GM12873 (cell line): ENCODE measurements around the gene PLK5.

Source experiments
- TF ChIP-seq, protein P1 (sequence below): IDR thresholded peaks from 2 replicates; pipeline ENCODE4 v1.5.1; 2012; ENCODE audit warnings: low read depth, mild to moderate bottlenecking, moderate library complexity, low read length, control low read depth; ENCODE audit not compliant: insufficient read depth; ENCODE audit errors: missing control alignments

Gene PLK5

DNA sequence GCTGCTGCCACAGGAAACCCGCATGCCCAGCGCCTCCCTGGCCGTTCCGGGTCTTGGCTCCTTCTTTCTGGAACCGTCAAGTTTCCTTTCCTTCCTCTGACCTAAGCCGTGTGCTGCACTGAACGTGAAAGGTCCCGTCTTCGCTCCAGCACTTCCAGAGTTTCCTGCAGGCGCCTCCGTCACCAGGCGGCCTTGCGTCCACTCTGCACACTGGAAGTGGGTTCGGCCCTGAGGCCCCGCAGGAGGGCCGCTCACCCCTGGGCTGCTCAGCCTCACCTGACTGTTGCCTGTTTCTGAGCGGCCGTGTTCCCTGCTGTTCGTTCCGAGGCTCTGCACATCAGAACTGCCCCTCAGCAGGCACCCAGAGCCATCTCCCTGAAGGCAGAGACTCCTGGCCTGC, 56.5 kb downstream of the PLK5 start:
- TF ChIP-seq, protein P1, sequence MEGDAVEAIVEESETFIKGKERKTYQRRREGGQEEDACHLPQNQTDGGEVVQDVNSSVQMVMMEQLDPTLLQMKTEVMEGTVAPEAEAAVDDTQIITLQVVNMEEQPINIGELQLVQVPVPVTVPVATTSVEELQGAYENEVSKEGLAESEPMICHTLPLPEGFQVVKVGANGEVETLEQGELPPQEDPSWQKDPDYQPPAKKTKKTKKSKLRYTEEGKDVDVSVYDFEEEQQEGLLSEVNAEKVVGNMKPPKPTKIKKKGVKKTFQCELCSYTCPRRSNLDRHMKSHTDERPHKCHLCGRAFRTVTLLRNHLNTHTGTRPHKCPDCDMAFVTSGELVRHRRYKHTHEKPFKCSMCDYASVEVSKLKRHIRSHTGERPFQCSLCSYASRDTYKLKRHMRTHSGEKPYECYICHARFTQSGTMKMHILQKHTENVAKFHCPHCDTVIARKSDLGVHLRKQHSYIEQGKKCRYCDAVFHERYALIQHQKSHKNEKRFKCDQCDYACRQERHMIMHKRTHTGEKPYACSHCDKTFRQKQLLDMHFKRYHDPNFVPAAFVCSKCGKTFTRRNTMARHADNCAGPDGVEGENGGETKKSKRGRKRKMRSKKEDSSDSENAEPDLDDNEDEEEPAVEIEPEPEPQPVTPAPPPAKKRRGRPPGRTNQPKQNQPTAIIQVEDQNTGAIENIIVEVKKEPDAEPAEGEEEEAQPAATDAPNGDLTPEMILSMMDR: no peak

DNA sequence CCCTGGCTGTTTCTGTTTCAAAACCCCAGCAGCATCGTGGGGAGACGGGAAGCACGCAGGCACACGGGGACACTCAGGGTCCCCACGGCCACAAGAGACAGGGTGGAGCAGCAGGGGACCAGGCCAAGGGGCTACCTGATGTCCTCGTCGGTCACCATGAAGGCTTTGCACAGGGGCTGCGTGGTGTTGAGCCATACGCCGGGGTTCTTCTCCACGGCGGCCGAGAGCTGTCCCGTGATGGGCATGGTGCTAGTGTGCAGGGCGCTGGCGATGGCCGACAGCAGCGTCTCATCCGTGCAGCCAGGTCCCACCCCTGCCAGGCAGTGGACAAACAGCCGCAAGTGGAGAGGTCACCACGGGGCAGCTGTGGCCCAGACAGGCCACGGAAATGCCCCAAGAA, 57.1 kb downstream of the PLK5 start:
- TF ChIP-seq, protein P1: no peak

DNA sequence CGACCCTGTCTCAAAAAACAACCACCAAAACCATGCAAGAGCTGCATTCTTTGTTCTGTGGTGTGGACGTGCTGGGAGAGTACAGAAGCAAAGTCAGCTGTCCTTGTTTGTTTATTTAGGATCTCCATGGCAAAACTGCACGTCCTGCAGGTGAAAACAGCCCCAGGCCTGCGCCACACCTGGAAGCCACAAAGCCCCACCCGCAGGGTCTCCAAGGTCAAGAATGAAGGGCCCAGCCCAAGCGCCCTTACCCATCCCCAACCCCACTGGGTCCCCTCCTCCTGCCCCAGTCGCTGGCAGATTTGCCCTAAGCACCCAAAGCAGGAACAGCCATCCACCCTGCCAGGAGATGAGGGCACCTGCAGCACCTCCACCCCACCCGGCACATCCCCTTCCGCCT, 58.3 kb downstream of the PLK5 start:
- TF ChIP-seq, protein P1: no peak

DNA sequence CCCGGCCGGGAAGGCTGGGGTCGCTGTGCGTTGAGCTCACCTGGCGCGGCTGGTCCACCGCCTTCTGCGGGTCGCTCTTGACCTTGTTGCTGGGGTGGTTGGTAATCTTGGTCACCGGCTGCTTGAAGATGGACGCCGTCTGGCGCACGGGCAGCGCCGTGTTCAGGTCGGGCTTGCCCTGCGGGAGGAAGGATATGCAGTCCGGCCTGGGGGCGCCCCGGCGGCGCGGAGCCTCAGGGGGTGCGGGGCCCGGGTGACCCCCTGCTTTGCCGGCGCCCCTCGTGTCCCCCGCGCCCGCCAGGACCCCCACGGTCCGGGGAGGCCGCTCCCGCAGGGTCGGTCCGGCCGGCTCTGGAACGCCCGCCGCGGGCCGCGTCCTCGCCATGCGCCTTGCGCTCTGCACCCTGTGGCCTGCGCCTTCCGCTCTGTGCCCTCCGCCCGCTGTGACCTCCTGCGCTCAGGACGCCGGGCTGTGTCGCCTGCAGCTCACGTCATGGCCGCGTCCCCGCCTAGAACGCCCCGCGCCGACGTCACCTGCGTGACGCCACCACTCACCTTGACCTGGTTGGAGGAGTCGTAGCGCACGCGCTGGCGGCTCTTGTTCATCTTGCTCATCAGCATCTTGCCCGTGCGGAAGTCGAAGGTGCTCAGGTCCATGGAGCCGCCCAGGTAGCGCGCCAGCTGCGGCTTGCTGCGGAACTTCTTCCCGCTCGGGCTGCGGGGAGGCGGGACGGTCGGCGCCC, 60.8 kb downstream of the PLK5 start:
- TF ChIP-seq, protein P1: no peak

DNA sequence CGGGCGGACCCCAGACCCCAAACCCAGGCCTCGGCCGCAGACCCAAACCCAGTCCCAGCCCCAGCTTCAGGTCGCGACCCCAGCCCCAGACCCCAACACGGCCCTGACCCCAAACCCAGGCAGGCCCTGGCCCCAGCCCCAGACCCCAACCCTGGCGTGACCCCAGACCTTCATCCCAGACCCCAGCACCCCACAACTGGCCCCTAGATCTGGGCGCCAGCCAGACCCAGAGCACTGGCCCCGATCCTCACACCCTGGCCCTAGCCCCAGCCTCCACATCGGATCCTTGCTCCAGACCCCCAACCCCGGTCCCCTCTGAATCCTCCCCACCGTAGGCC, 61.3 kb downstream of the PLK5 start:
- TF ChIP-seq, protein P1: no peak
